GM12865 (cell line): ENCODE measurements around the gene PNLIP.

Experiments used
- DNase-seq: peaks from one replicate; pipeline ENCODE4 v3.0.0; 2010; ENCODE audit warnings: low read depth
- H3K4me3 ChIP-seq: 2 replicates; pipeline ENCODE4 v1.5.1; 2011; ENCODE audit warnings: mild to moderate bottlenecking, low read depth, low read length, control low read depth
- CTCF ChIP-seq: IDR thresholded peaks from 2 replicates; pipeline ENCODE4 v1.5.1; 2011; ENCODE audit warnings: low read length, control low read depth, low read depth, inconsistent platforms; ENCODE audit not compliant: insufficient read depth; ENCODE audit errors: missing control alignments

Gene PNLIP

GRCh38 chr10:116613471-116613870, 67.7 kb downstream of the PNLIP start:
- TF ChIP-seq CTCF = no peak
- no peak overlapping the region for H3K4me3 ChIP-seq
- no peak for DNase-seq

GRCh38 chr10:116614796-116615195, 69.1 kb downstream of the PNLIP start:
- no peak for DNase-seq
- no peak overlapping the region for H3K4me3 ChIP-seq
- TF ChIP-seq CTCF = no peak

GRCh38 chr10:116615199-116615776, 69.6 kb downstream of the PNLIP start:
- TF ChIP-seq CTCF = no peak
- no peak for DNase-seq
- no peak overlapping the region for H3K4me3 ChIP-seq
